C4-2B (cell line): ENCODE measurements around the gene SLC22A1.

Experiments
- ZFX ChIP-seq: fragments of 450-650 bp; IDR thresholded peaks from 2 replicates; pipeline ENCODE4 v1.6.1; 2017
- TF ChIP-seq, protein P1 (sequence below): fragments of 450-650 bp; conservative IDR thresholded peaks from 2 replicates; pipeline ENCODE4 v1.5.1; 2017; ENCODE audit warnings: mild to moderate bottlenecking

DNA sequence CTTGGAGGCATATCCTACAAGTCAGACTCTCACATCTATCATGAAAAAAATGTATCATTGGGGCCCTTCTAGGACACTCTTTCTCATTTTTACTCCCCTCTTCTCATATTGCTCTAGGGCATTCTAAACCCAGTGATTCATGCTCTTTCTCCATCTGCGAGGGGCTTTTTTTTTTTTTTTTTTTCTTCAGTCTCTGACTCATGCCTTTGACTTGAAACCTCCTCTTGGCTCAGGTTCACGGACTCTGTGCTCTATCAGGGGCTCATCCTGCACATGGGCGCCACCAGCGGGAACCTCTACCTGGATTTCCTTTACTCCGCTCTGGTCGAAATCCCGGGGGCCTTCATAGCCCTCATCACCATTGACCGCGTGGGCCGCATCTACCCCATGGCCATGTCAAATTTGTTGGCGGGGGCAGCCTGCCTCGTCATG lies 17.8 kb downstream of the SLC22A1 start:
- TF ChIP-seq, protein P1, sequence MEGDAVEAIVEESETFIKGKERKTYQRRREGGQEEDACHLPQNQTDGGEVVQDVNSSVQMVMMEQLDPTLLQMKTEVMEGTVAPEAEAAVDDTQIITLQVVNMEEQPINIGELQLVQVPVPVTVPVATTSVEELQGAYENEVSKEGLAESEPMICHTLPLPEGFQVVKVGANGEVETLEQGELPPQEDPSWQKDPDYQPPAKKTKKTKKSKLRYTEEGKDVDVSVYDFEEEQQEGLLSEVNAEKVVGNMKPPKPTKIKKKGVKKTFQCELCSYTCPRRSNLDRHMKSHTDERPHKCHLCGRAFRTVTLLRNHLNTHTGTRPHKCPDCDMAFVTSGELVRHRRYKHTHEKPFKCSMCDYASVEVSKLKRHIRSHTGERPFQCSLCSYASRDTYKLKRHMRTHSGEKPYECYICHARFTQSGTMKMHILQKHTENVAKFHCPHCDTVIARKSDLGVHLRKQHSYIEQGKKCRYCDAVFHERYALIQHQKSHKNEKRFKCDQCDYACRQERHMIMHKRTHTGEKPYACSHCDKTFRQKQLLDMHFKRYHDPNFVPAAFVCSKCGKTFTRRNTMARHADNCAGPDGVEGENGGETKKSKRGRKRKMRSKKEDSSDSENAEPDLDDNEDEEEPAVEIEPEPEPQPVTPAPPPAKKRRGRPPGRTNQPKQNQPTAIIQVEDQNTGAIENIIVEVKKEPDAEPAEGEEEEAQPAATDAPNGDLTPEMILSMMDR, result no peak
- TF ChIP-seq ZFX, result no peak
